ENCODE measurements around the gene CTSO. TPM values are rescaled to one million over a fixed set of nuclear protein-coding genes. Genes with fewer than 3 reads are reported as not detected.

CTSO gene
- total RNA-seq, 1 donor from 2014 or later, result 30.5 TPM

- no peaks in the 10 kb centered on the region for H3K36me3 ChIP-seq
- H3K4me1 ChIP-seq, result no peaks in the 10 kb centered on the region
- no peak overlapping the region for H3K27ac ChIP-seq
- no peak for TF ChIP-seq CTCF (IDR thresholded peaks at IDR 0.05)
- H3K27me3 ChIP-seq, result no peaks in the 10 kb centered on the region
- H3K4me3 ChIP-seq, result no peak overlapping the region
- ATAC-seq, result no peak
- intact Hi-C loops (cut with DNase I), result no loop called here
- no peak for DNase-seq
- H3K9me3 ChIP-seq, result no peaks in the 10 kb centered on the region
These were observed 41.8 kb downstream of the CTSO start for GRCh38 chr4:155911905-155912304.

- intact Hi-C loops (cut with DNase I), result no loop called here
- Histone ChIP-seq H3K27ac (no peak overlapping the region), H3K4me1 (no peaks in the 10 kb centered on the region), H3K36me3 (no peaks in the 10 kb centered on the region), H3K4me3 (no peak overlapping the region), H3K9me3 (no peaks in the 10 kb centered on the region), H3K27me3 (no peaks in the 10 kb centered on the region)
- DNase-seq (no peak), ATAC-seq (no peak)
- no peak for TF ChIP-seq CTCF (IDR thresholded peaks at IDR 0.05)
These were observed 43.9 kb downstream of the CTSO start for GRCh38 chr4:155909615-155910226.

GRCh38 chr4:155908187-155909139 is 45.2 kb downstream of the CTSO start:
- ATAC-seq (peak; percentile 69), DNase-seq (no peak)
- Histone ChIP-seq H3K4me1 (no peaks in the 10 kb centered on the region), H3K36me3 (no peaks in the 10 kb centered on the region), H3K27me3 (no peaks in the 10 kb centered on the region), H3K4me3 (no peak overlapping the region), H3K27ac (no peak overlapping the region), H3K9me3 (no peaks in the 10 kb centered on the region)
- TF ChIP-seq CTCF (IDR thresholded peaks at IDR 0.05), result no peak
- intact Hi-C loops (cut with DNase I), result no loop called here

DNA sequence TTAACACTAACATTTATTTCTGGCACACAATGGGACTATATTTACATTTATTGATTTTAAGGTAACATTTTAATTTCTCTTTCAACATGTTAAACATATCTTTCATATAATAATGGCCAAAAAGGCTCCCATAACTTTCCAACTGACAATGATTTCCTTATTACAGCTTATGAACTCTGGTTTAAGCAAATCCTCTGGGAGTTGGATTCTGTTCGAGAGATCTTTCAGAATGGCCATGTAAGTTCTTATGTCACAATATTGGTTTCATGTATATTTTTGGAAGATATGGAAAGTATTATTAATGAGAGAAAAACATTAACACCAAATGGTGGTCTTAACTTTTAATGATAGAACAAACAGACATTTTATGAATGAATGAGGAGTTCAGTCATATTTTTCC is 46.1 kb downstream of the CTSO start:
- Histone ChIP-seq H3K36me3 (no peaks in the 10 kb centered on the region), H3K4me1 (no peaks in the 10 kb centered on the region), H3K27ac (no peak overlapping the region), H3K27me3 (no peaks in the 10 kb centered on the region), H3K4me3 (no peak overlapping the region), H3K9me3 (no peaks in the 10 kb centered on the region)
- intact Hi-C loops (cut with DNase I), result no loop called here
- ATAC-seq (no peak), DNase-seq (no peak)
- TF ChIP-seq CTCF (IDR thresholded peaks at IDR 0.05), result no peak

DNA sequence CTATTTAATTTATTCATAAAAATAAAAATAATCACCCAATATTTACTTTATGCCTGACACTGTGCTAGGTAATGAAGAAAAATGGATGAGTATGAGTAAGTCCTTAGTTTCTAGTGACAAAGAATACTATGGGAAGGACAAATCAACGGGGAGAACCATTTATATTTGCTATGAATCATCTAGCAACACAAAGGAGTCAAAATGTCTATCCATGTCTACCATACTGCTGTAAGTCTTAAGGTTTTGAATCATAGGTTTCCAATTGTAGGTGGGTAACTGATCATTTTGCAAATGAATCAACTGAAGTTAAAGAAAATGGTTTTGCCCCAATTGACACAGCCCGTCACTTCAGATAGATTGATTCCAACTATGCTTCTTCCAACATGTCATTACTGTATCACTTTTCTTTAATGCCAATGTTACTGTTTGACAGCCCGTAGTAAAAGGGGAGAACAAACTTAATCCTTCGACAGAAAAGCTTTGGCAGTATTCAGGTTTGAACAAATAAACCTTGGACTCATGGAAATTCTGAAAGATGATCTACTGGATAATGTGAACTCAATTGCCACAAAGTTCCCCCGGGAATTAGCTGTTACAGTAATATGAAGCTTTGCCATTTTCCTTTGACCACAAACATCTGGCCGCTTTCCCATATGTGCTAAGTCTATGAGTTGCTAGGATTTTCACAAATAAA is 47.0 kb downstream of the CTSO start:
- H3K27ac ChIP-seq, result no peak overlapping the region
- H3K27me3 ChIP-seq, result no peaks in the 10 kb centered on the region
- DNase-seq (no peak), ATAC-seq (no peak)
- H3K9me3 ChIP-seq, result no peaks in the 10 kb centered on the region
- TF ChIP-seq CTCF (IDR thresholded peaks at IDR 0.05), result no peak
- intact Hi-C loops (cut with DNase I), result no loop called here
- no peak overlapping the region for H3K4me3 ChIP-seq
- H3K4me1 ChIP-seq, result no peaks in the 10 kb centered on the region
- H3K36me3 ChIP-seq, result no peaks in the 10 kb centered on the region
